ENCODE results near the gene LIN28B.
A peak's percentile ranks its signal among the peaks of the same experiment; 100 is the strongest.

LIN28B gene

GRCh38 chr6:104956731-104957294 lies at the start of gene LIN28B:
TSS of gene LIN28B (plus strand) at chr6:104957107. CDS start at chr6:104957251, 144 bp downstream.
- no peak for DNase-seq (ENCODE audit: low spot score)

GRCh38 chr6:104908031-104908887 lies 48.6 kb upstream of the LIN28B start:
- no peak for DNase-seq (ENCODE audit: low spot score)

- DNase-seq (ENCODE audit: low spot score) = no peak
Observed at GRCh38 chr6:104908888-104909525, 47.9 kb upstream of the LIN28B start.

GRCh38 chr6:104921896-104922295 lies 35.0 kb upstream of the LIN28B start:
- no peak for DNase-seq (ENCODE audit: low spot score)

- no peak for DNase-seq (ENCODE audit: low spot score)
Observed at GRCh38 chr6:104928141-104928540, 28.8 kb upstream of the LIN28B start.

GRCh38 chr6:104929353-104929752 lies 27.6 kb upstream of the LIN28B start:
- DNase-seq (ENCODE audit: low spot score) = no peak

GRCh38 chr6:104930939-104931338 lies 26.0 kb upstream of the LIN28B start:
- no peak for DNase-seq (ENCODE audit: low spot score)

GRCh38 chr6:104936766-104937535 lies 20.0 kb upstream of the LIN28B start:
- no peak for DNase-seq (ENCODE audit: low spot score)

GRCh38 chr6:104940238-104940892 lies 16.5 kb upstream of the LIN28B start:
- peak; percentile 87 for DNase-seq (ENCODE audit: low spot score)

GRCh38 chr6:104940893-104941728 lies 15.8 kb upstream of the LIN28B start:
- peak; percentile 73 for DNase-seq (ENCODE audit: low spot score)

- no peak for DNase-seq (ENCODE audit: low spot score)
Observed at GRCh38 chr6:104941729-104942091, 15.2 kb upstream of the LIN28B start.

GRCh38 chr6:104943781-104944180 lies 13.1 kb upstream of the LIN28B start:
- DNase-seq (ENCODE audit: low spot score) = no peak

- no peak for DNase-seq (ENCODE audit: low spot score)
Observed at GRCh38 chr6:104949206-104949605, 7.7 kb upstream of the LIN28B start.

GRCh38 chr6:104951677-104952076 lies 5.2 kb upstream of the LIN28B start:
- DNase-seq (ENCODE audit: low spot score) = no peak

GRCh38 chr6:104952911-104953399 lies 4.0 kb upstream of the LIN28B start:
- DNase-seq (ENCODE audit: low spot score) = peak; percentile 24

GRCh38 chr6:104953400-104954189 lies 3.3 kb upstream of the LIN28B start:
- peak; percentile 26 for DNase-seq (ENCODE audit: low spot score)

- DNase-seq (ENCODE audit: low spot score) = no peak
Observed at GRCh38 chr6:104954190-104954797, 2.6 kb upstream of the LIN28B start.

- DNase-seq (ENCODE audit: low spot score) = peak; percentile 41
Observed at GRCh38 chr6:104955491-104955890, 1.4 kb upstream of the LIN28B start.

- peak; percentile 50 for DNase-seq (ENCODE audit: low spot score)
Observed at GRCh38 chr6:104955927-104956730, 778 bp upstream of the LIN28B start.

All from iPS-NIHi11 (cell line).